Loucy (cell line): Measurements from ENCODE around the gene CRYBB3.

Experiments
- H2AFZ ChIP-seq: fragments of 200-600 bp; sonication (generic); 2 replicates; pipeline ENCODE4 v1.6.0; 2016; ENCODE audit warnings: antibody characterized with exemption, mild to moderate bottlenecking, low read length, moderate library complexity
- H3F3A ChIP-seq: fragments of 200-600 bp; 2 replicates; pipeline ENCODE4 v1.6.0; 2016; ENCODE audit warnings: antibody characterized with exemption, low read depth, mild to moderate bottlenecking
- H3K27me3 ChIP-seq: fragments of 200-600 bp; sonication (generic); 2 replicates; pipeline ENCODE4 v1.6.1; 2014; ENCODE audit warnings: low read length, mild to moderate bottlenecking; ENCODE audit not compliant: insufficient read depth, poor library complexity, severe bottlenecking
- H3K36me3 ChIP-seq: fragments of 200-600 bp; sonication (generic); 2 replicates; pipeline ENCODE4 v1.6.1; 2016; ENCODE audit warnings: low read length; ENCODE audit not compliant: insufficient read depth
- H3K4me1 ChIP-seq: fragments of 200-600 bp; sonication (generic); 2 replicates; pipeline ENCODE4 v1.5.1; 2014; ENCODE audit warnings: low read length, mild to moderate bottlenecking; ENCODE audit not compliant: insufficient read depth, poor library complexity, severe bottlenecking
- H3K4me2 ChIP-seq: fragments of 200-600 bp; sonication (generic); 2 replicates; pipeline ENCODE4 v1.6.0; 2014; ENCODE audit warnings: antibody characterized with exemption, low read length, low read depth, mild to moderate bottlenecking; ENCODE audit not compliant: poor library complexity, severe bottlenecking
- H3K4me3 ChIP-seq: fragments of 200-600 bp; sonication (generic); 2 replicates; pipeline ENCODE4 v1.5.1; 2014; ENCODE audit warnings: low read length, mild to moderate bottlenecking, mixed read lengths; ENCODE audit not compliant: poor library complexity, severe bottlenecking
- H3K79me2 ChIP-seq: fragments of 200-600 bp; sonication (generic); 2 replicates; pipeline ENCODE4 v1.6.1; 2014; ENCODE audit warnings: low read length; ENCODE audit not compliant: insufficient read depth
- H3K9ac ChIP-seq: fragments of 200-600 bp; sonication (generic); 2 replicates; pipeline ENCODE4 v1.6.0; 2014; ENCODE audit warnings: mild to moderate bottlenecking, low read depth, low read length, moderate library complexity; ENCODE audit not compliant: poor library complexity, severe bottlenecking
- H3K9me2 ChIP-seq: fragments of 200-600 bp; sonication (generic); replicated peaks from 2 replicates; pipeline ENCODE4 v1.6.1; 2016; ENCODE audit warnings: low read depth, low read length, mixed read lengths
- H3K9me3 ChIP-seq: fragments of 200-600 bp; sonication (generic); 2 replicates; pipeline ENCODE4 v1.6.1; 2014; ENCODE audit warnings: mild to moderate bottlenecking, antibody characterized with exemption, low read length, low read depth; ENCODE audit not compliant: insufficient read depth
- H4K20me1 ChIP-seq: fragments of 200-600 bp; sonication (generic); 2 replicates; pipeline ENCODE4 v1.6.0; 2014; ENCODE audit warnings: antibody characterized with exemption, low read length, mild to moderate bottlenecking; ENCODE audit not compliant: insufficient read depth, poor library complexity, severe bottlenecking
- EZH2phosphoT487 ChIP-seq: fragments of 200-600 bp; IDR thresholded peaks from 2 replicates; pipeline ENCODE4 v1.6.1; 2018; ENCODE audit warnings: antibody characterized with exemption, mild to moderate bottlenecking, moderate library complexity, borderline replicate concordance
- TF ChIP-seq, protein P1 (sequence below): fragments of 200-600 bp; sonication (generic); conservative IDR thresholded peaks from 2 replicates; pipeline ENCODE4 v1.5.1; 2014; ENCODE audit warnings: mild to moderate bottlenecking, antibody characterized with exemption, low read length

CRYBB3 gene

DNA sequence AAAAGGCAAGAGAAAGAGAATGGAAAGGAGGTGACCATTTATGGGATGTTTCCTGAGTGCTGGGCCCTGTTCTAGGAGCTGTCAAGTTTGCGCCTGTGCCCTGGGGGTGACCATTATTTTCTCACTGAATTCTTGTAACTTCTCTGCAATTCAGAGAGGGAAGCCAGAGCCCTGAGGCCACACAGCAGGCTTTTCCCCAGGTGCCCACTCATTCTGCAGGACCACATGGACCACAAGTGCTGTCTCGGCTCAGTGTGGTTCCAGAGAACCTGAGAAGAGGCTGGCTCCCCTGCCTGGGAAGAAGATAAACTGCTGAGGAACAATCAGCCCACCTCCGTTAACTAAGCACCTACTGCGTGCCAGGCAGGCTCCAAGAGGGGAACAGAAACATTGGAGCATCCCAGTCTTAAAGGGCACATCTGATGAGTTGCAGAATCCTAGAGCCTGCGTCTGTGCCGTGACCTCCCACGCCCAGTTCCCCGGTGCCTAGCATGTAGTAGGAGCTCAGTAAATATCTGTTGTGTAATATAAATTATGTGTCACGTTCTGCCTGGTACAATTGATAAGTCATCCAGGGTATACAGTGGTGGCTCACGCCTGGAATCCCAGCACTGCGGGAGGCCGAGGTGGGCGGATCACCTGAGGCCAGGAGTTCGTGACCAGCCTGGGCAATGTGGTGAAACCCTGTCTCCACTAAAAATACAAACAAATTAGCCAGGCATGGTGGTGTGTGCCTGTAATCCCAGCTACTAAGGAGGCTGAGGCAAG is 31.6 kb upstream of the CRYBB3 start:
- no peaks in the 10 kb centered on the region for H3K79me2 ChIP-seq
- no peaks in the 10 kb centered on the region for H3K4me1 ChIP-seq
- H3K4me3 ChIP-seq, result no peak overlapping the region
- H2AFZ ChIP-seq, result no peak overlapping the region
- no peak overlapping the region for H3K4me2 ChIP-seq
- H3K36me3 ChIP-seq, result no peaks in the 10 kb centered on the region
- H3K9ac ChIP-seq, result no peak overlapping the region
- no peaks in the 10 kb centered on the region for H3K9me2 ChIP-seq
- H3K27me3 ChIP-seq, result no peaks in the 10 kb centered on the region
- no peak for TF ChIP-seq EZH2phosphoT487
- TF ChIP-seq, protein P1, sequence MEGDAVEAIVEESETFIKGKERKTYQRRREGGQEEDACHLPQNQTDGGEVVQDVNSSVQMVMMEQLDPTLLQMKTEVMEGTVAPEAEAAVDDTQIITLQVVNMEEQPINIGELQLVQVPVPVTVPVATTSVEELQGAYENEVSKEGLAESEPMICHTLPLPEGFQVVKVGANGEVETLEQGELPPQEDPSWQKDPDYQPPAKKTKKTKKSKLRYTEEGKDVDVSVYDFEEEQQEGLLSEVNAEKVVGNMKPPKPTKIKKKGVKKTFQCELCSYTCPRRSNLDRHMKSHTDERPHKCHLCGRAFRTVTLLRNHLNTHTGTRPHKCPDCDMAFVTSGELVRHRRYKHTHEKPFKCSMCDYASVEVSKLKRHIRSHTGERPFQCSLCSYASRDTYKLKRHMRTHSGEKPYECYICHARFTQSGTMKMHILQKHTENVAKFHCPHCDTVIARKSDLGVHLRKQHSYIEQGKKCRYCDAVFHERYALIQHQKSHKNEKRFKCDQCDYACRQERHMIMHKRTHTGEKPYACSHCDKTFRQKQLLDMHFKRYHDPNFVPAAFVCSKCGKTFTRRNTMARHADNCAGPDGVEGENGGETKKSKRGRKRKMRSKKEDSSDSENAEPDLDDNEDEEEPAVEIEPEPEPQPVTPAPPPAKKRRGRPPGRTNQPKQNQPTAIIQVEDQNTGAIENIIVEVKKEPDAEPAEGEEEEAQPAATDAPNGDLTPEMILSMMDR, result no peak
- H3K9me3 ChIP-seq, result no peaks in the 10 kb centered on the region
- H3F3A ChIP-seq, result no peaks in the 10 kb centered on the region
- no peaks in the 10 kb centered on the region for H4K20me1 ChIP-seq

- H3F3A ChIP-seq, result no peaks in the 10 kb centered on the region
- H3K9ac ChIP-seq, result no peak overlapping the region
- H3K9me3 ChIP-seq, result no peaks in the 10 kb centered on the region
- H4K20me1 ChIP-seq, result no peaks in the 10 kb centered on the region
- H3K4me2 ChIP-seq, result no peak overlapping the region
- H3K79me2 ChIP-seq, result no peaks in the 10 kb centered on the region
- TF ChIP-seq EZH2phosphoT487, result no peak
- TF ChIP-seq, protein P1, result no peak
- no peaks in the 10 kb centered on the region for H3K9me2 ChIP-seq
- H3K4me3 ChIP-seq, result no peak overlapping the region
- no peaks in the 10 kb centered on the region for H3K36me3 ChIP-seq
- no peaks in the 10 kb centered on the region for H3K27me3 ChIP-seq
- H2AFZ ChIP-seq, result no peak overlapping the region
- H3K4me1 ChIP-seq, result no peaks in the 10 kb centered on the region
These were observed 30.2 kb upstream of the CRYBB3 start for GRCh38 chr22:25169278-25170031.

GRCh38 chr22:25170426-25170980 is 29.2 kb upstream of the CRYBB3 start:
- H3K4me3 ChIP-seq, result no peak overlapping the region
- no peak overlapping the region for H3K9ac ChIP-seq
- H3F3A ChIP-seq, result no peaks in the 10 kb centered on the region
- H2AFZ ChIP-seq, result no peak overlapping the region
- no peaks in the 10 kb centered on the region for H3K27me3 ChIP-seq
- H3K9me3 ChIP-seq, result no peaks in the 10 kb centered on the region
- H3K4me2 ChIP-seq, result no peak overlapping the region
- no peaks in the 10 kb centered on the region for H3K79me2 ChIP-seq
- no peaks in the 10 kb centered on the region for H3K4me1 ChIP-seq
- H3K36me3 ChIP-seq, result no peaks in the 10 kb centered on the region
- H3K9me2 ChIP-seq, result no peaks in the 10 kb centered on the region
- no peaks in the 10 kb centered on the region for H4K20me1 ChIP-seq
- TF ChIP-seq, protein P1, result no peak
- no peak for TF ChIP-seq EZH2phosphoT487
